Central memory CD8-positive, alpha-beta T cell (primary cell): Measurements from ENCODE around the gene DNAJB13.

ENCODE experiments used
- ATAC-seq: fragments of 150-1000 bp; cut with Tn5 transposase; replicated peaks from 2 replicates; pipeline ENCODE4 v1.10.0; 2022; ENCODE audit warnings: mild to moderate bottlenecking, moderate FRiP score, moderate number of reproducible peaks; ENCODE audit not compliant: poor library complexity, severe bottlenecking; ENCODE audit errors: extremely low read depth
- DNase-seq, 2 donors: peaks; one replicate each; pipeline ENCODE4 v3.0.0; 2021; ENCODE audit warnings: low spot score in 2 of 2
- H3K27ac Mint-ChIP-seq: one replicate; pipeline ENCODE4 v1.8.0; 2022; ENCODE audit warnings: low read depth, mild to moderate bottlenecking, moderate library complexity, mixed read lengths
- H3K27me3 Mint-ChIP-seq: one replicate; pipeline ENCODE4 v1.8.0; 2022; ENCODE audit warnings: mixed read lengths
- H3K36me3 Mint-ChIP-seq: one replicate; pipeline ENCODE4 v1.8.0; 2022; ENCODE audit warnings: mild to moderate bottlenecking, moderate library complexity, mixed read lengths; ENCODE audit not compliant: insufficient read depth
- H3K4me1 Mint-ChIP-seq: one replicate; pipeline ENCODE4 v1.8.0; 2022; ENCODE audit warnings: mixed read lengths
- H3K4me3 Mint-ChIP-seq: one replicate; pipeline ENCODE4 v1.8.0; 2022; ENCODE audit warnings: mild to moderate bottlenecking, moderate library complexity, mixed read lengths
- H3K9me3 Mint-ChIP-seq: one replicate; pipeline ENCODE4 v1.8.0; 2022; ENCODE audit warnings: mixed read lengths

The DNAJB13 gene

DNA sequence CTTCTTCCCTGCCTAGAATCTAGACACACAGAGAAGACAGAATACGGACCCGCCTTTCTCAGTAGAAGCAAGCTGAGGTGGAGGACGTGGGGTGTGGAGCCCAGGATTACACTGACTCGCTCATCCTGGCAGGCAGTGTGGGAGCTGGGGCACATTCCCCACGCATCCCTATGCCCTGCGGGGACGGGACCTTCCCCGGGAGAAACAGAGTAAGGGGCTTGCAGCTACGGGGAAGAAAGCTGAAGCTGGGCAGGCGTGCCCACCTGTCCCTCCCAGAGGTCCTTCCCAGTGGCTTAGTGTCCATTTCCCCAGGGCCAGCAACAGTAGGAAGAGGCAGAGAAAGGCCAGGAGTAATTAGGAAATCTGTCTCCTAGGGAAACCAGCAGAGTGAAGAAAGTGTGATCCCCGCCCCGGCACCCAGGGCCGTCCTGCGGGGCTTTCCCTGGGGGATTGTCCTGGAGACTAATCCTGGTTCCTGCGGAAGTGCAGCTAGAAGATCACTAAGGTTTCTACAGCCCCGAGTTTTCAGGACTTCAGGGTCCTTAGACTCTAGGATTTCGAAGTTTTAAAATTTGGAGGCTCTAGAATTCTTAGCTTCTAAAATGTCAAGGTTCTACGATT, 7.8 kb downstream of the DNAJB13 start:
- no peak for DNase-seq
- Mint-ChIP-seq H3K36me3 (peaks cover 1% of the 10 kb centered on the region), H3K27me3 (peaks cover 32% of the 10 kb centered on the region), H3K9me3 (no peaks in the 10 kb centered on the region), H3K4me3 (no peak overlapping the region), H3K4me1 (no peaks in the 10 kb centered on the region), H3K27ac (no peak overlapping the region)
- no peak for ATAC-seq

DNA sequence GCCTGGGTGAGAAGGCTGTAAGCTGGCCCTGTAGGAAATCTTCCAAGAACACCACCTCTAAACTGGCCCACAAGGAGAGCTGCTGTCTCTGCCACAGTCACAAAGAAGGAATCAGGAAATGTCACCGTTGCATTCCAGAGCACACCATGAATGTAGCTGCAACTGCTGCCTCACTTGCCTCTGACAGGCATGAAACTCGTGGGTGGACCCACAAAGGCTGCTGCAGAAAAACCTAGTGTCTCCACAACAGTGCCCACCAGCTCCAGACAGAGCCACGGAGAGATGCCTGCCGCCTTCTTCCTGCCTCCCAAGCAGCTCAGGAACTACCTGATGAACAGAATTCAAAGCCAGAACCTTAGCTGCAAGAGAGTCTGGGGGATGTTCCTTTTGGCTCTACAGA, 10.5 kb downstream of the DNAJB13 start:
- Mint-ChIP-seq H3K27ac (no peak overlapping the region), H3K4me1 (peaks cover 10% of the 10 kb centered on the region), H3K9me3 (no peaks in the 10 kb centered on the region), H3K27me3 (peaks cover 25% of the 10 kb centered on the region), H3K4me3 (no peak overlapping the region), H3K36me3 (peaks cover 4% of the 10 kb centered on the region)
- no peak for ATAC-seq
- no peak for DNase-seq

DNA sequence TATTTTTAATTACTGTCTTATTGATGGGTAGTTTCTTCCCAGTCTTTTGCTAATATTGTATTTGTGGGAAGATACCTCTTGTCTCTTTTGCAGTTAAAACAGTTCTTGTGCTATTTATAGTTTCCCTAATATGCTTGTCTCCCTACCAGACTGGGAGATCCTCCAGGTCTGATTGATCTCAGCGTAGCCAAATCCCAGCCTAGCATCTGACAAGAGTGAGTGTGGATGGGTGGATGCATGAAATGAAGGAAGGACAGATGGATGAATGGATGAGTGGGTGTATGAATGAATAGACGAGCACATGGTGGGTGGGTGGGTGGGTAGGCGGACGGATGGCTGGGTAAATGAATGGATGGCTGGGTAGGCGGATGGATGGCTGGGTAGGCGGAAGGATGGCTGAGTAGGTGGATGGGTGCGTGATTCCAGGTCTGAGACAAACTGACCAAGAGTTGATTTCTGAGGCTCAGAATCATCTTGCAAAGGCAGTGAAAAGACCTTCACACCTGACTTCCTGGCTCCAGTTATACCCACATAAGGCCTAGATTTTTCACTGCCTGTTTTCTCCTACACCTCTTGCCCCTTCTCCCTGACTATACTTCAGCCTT, 11.4 kb downstream of the DNAJB13 start:
- ATAC-seq (no peak), DNase-seq (no peak)
- Mint-ChIP-seq H3K27me3 (peaks cover 16% of the 10 kb centered on the region), H3K36me3 (peaks cover 4% of the 10 kb centered on the region), H3K4me3 (no peak overlapping the region), H3K27ac (no peak overlapping the region), H3K9me3 (no peaks in the 10 kb centered on the region), H3K4me1 (peaks cover 10% of the 10 kb centered on the region)

DNA sequence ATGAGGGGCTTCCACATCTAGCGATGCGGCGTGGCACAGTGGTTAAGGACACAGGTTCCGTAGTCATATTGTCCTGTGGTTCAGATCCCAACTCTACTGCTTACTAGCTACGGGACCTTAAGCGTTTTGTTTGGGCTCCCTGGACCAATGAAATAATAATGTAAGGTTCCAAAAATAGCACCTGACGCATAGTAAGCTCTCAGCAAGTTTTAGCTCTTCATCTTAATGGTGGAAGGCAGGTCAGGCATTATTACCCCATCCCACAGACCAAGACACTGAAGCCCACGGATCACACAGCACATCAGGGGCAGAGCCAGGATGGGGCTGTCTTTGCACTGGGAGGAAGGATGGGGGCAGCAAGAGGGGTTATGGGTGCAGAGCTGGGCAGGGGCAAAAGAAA, 13.0 kb downstream of the DNAJB13 start:
- Mint-ChIP-seq H3K4me3 (no peak overlapping the region), H3K9me3 (no peaks in the 10 kb centered on the region), H3K27me3 (no peaks in the 10 kb centered on the region), H3K4me1 (peaks cover 18% of the 10 kb centered on the region), H3K27ac (peak overlapping the region; percentile 71), H3K36me3 (peaks cover 9% of the 10 kb centered on the region)
- DNase-seq (no peak), ATAC-seq (no peak)

DNA sequence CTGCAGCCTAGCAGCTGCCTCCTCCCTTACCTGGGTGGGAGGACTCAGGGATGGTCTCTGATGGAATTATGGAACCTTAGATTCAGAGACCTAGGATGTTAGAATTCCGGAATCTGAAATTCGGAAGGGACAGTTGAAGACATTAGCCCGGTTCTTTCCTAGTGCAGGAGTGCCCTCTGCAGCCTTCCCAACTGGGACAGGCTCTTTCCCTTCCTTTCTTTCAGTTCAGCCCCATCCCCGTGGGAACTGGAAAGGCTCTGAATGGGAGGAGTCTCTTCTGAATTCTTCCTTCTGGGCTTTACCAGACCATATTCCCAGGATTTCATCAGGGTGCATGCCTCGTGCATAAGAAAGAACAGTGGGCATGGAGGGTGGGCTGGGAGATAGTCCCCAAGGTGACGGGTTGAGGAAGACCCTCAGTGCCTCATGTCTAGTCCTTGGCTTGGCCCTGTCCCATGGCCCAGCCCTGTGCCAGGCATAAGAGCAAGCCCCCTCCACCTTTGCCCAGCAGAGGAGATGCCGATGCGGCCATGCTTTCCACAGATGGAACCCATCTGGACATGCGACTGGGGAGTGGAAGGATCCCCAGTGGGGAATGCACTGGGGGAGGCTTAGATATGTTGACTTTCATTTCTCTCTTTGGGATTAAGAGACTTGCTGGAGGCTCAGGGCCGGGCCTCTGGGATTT, 14.4 kb downstream of the DNAJB13 start:
- peaks cover 32% of the 10 kb centered on the region for H3K4me1 Mint-ChIP-seq
- H3K9me3 Mint-ChIP-seq: no peaks in the 10 kb centered on the region
- H3K27me3 Mint-ChIP-seq: no peaks in the 10 kb centered on the region
- DNase-seq (no peak), ATAC-seq (no peak)
- no peak overlapping the region for H3K27ac Mint-ChIP-seq
- H3K4me3 Mint-ChIP-seq: no peak overlapping the region
- peaks cover 17% of the 10 kb centered on the region for H3K36me3 Mint-ChIP-seq

DNA sequence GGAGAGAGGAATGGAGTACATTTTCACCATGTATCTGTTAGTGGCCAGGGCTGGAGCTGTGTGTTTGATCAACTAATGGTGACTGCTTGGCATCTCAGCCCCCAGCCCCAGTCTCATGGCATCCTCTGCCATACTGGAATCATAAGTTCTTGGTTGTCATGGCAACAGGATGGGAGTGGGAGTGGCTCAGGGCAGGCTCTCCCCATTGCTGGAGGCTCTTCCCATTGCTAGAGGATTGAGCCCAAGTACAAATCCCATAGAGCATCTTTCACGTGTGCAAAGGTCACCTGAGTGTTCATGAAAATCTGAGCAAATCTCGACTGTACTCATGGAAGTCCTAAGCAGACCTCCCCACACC, 14.9 kb downstream of the DNAJB13 start:
- H3K36me3 Mint-ChIP-seq: peaks cover 20% of the 10 kb centered on the region
- DNase-seq: no peak
- H3K27me3 Mint-ChIP-seq: no peaks in the 10 kb centered on the region
- no peak overlapping the region for H3K4me3 Mint-ChIP-seq
- H3K4me1 Mint-ChIP-seq: peaks cover 33% of the 10 kb centered on the region
- H3K27ac Mint-ChIP-seq: peak overlapping the region; percentile 70
- H3K9me3 Mint-ChIP-seq: no peaks in the 10 kb centered on the region
- no peak for ATAC-seq

- no peak for ATAC-seq
- no peak for DNase-seq
- H3K27me3 Mint-ChIP-seq: no peaks in the 10 kb centered on the region
- H3K4me1 Mint-ChIP-seq: peaks cover 58% of the 10 kb centered on the region
- H3K27ac Mint-ChIP-seq: peak overlapping the region; percentile 83
- H3K9me3 Mint-ChIP-seq: no peaks in the 10 kb centered on the region
- H3K36me3 Mint-ChIP-seq: peaks cover 35% of the 10 kb centered on the region
- peak overlapping the region; percentile 59 for H3K4me3 Mint-ChIP-seq
Measured at GRCh38 chr11:73968356-73968966, 17.6 kb downstream of the DNAJB13 start.

DNA sequence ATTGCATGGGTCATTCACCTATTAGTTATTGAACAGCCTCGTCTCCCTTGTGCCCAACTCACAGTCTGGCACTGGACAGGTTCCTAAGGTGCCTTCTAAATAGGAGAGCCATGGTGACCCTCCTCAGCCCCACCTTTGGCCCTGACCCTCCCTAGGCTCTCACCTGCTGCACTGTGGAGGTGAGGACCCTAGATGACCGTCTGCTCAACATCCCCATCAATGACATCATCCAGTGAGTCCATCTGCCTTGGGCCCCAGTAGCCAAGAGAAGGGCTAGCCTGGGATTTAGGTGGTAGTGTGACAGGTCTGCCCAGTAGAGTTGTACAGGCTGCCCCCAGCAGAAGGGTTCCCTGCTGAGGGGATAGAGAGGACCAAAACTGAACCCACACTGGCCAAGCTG, 18.3 kb downstream of the DNAJB13 start:
- no peak for ATAC-seq
- peaks cover 40% of the 10 kb centered on the region for H3K36me3 Mint-ChIP-seq
- H3K4me1 Mint-ChIP-seq: peaks cover 61% of the 10 kb centered on the region
- H3K27me3 Mint-ChIP-seq: no peaks in the 10 kb centered on the region
- H3K4me3 Mint-ChIP-seq: peak overlapping the region; percentile 59
- no peaks in the 10 kb centered on the region for H3K9me3 Mint-ChIP-seq
- peak overlapping the region; percentile 83 for H3K27ac Mint-ChIP-seq
- DNase-seq: no peak

GRCh38 chr11:73969991-73970800, 19.4 kb downstream of the DNAJB13 start:
- Mint-ChIP-seq H3K27me3 (no peaks in the 10 kb centered on the region), H3K9me3 (no peaks in the 10 kb centered on the region), H3K27ac (peak overlapping the region; percentile 83), H3K36me3 (peaks cover 51% of the 10 kb centered on the region), H3K4me1 (peaks cover 65% of the 10 kb centered on the region), H3K4me3 (peak overlapping the region; percentile 59)
- ATAC-seq (peak; percentile 73), DNase-seq (peak in 1 of 2 donors; percentile 55)

- Mint-ChIP-seq H3K27me3 (no peaks in the 10 kb centered on the region), H3K9me3 (no peaks in the 10 kb centered on the region), H3K36me3 (peaks cover 59% of the 10 kb centered on the region), H3K4me3 (no peak overlapping the region), H3K4me1 (peaks cover 71% of the 10 kb centered on the region), H3K27ac (peak overlapping the region; percentile 93)
- ATAC-seq (no peak), DNase-seq (no peak)
Measured at GRCh38 chr11:73971175-73971719, 20.4 kb downstream of the DNAJB13 start.

DNA sequence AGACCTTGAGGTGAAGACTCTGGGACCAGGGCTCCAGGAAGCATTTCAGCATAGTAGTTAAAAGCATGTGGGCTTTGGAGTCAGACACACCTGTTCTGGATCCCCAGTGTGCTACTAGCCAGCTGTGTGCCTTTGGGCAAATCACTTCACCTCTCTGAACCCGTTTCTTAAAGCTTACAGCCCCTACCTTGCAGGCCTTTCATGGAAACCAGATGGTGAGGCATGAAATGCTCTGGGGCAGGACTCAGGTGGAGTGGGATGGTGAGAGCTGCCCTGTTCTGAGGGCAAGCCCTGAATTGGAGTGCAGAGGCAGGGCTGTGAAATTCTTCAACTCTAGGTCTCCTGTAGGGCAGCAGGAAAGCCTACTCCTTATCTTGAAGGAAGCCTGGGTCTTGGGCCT, 21.4 kb downstream of the DNAJB13 start:
- Mint-ChIP-seq H3K4me3 (peak overlapping the region; percentile 13), H3K4me1 (peaks cover 81% of the 10 kb centered on the region), H3K27me3 (no peaks in the 10 kb centered on the region), H3K9me3 (no peaks in the 10 kb centered on the region), H3K36me3 (peaks cover 67% of the 10 kb centered on the region), H3K27ac (peak overlapping the region; percentile 93)
- no peak for ATAC-seq
- no peak for DNase-seq
